ENCODE measurements around the gene SNRPA. TPM values are rescaled to one million over a fixed set of nuclear protein-coding genes. Genes with fewer than 3 reads are reported as not detected.

SNRPA gene
- total and polyA plus RNA-seq, 2 of the 13 experiments (the other 11 are each of a cell fraction or from before 2014, with no cell fraction given), result 59.6 to 162 TPM

- TF ChIP-seq ARID3A (IDR thresholded peaks at IDR 0.05; ENCODE audit: low read depth, low read length) (no peak), NR2C2 (CRISPR knock-in tag; IDR thresholded peaks at IDR 0.05; ENCODE audit: borderline replicate concordance) (peak; percentile 86), ZSCAN9 (CRISPR knock-in tag; IDR thresholded peaks at IDR 0.05; ENCODE audit: borderline replicate concordance) (no peak), KAT2B (IDR thresholded peaks at IDR 0.05; ENCODE audit: borderline replicate concordance, low read depth, low read length) (no peak), ZNF235 (CRISPR knock-in tag; IDR thresholded peaks at IDR 0.05; ENCODE audit: borderline replicate concordance) (0 out of 2 replicates have a peak, but pooled peaks have one; percentile 71), JUN (CRISPR knock-in tag; IDR thresholded peaks at IDR 0.05) (peak; percentile 44; the same call in 1 of the 2 replicates), AKAP8 (CRISPR knock-in tag; IDR thresholded peaks at IDR 0.05) (no peak; the same call in 1 of the 2 replicates), SP4 (CRISPR knock-in tag; IDR thresholded peaks at IDR 0.05) (no peak), ZNF24 (IDR thresholded peaks at IDR 0.05) (no peak), ZC3H13 (CRISPR knock-in tag; IDR thresholded peaks at IDR 0.05) (no peak), RARG (CRISPR knock-in tag; IDR thresholded peaks at IDR 0.05; ENCODE audit: low read depth) (no peak), ZNF879 (CRISPR knock-in tag; IDR thresholded peaks at IDR 0.05) (no peak), ZBTB4 (CRISPR knock-in tag; IDR thresholded peaks at IDR 0.05; ENCODE audit: borderline replicate concordance) (no peak; the same call in 1 of the 2 replicates), KMT2B (CRISPR knock-in tag; IDR thresholded peaks at IDR 0.05) (0 out of 2 replicates have a peak, but pooled peaks have one; percentile 43), DZIP1 (CRISPR knock-in tag; IDR thresholded peaks at IDR 0.05) (no peak), PLSCR1 (CRISPR knock-in tag; IDR thresholded peaks at IDR 0.05; ENCODE audit: borderline replicate concordance) (no peak), MEIS1 (CRISPR knock-in tag; IDR thresholded peaks at IDR 0.05; ENCODE audit: borderline replicate concordance) (no peak), ZMAT5 (CRISPR knock-in tag; IDR thresholded peaks at IDR 0.05; ENCODE audit: borderline replicate concordance, low read depth) (no peak), HES4 (CRISPR knock-in tag; IDR thresholded peaks at IDR 0.05; ENCODE audit: borderline replicate concordance) (peak; percentile 77), ZNF383 (CRISPR knock-in tag; IDR thresholded peaks at IDR 0.05; ENCODE audit: borderline replicate concordance) (no peak), SUZ12 (IDR thresholded peaks at IDR 0.05; ENCODE audit: low read depth, low read length) (no peak)
These were observed 47.1 kb downstream of the SNRPA start (continued) for GRCh38 chr19:40797963-40798682.

All from HepG2 (cell line).